Calu3 (cell line): Measurements from ENCODE around the gene NTM. TPM values are rescaled to one million over a fixed set of nuclear protein-coding genes. Genes with fewer than 3 reads are reported as not detected.

Experiments
- BruUV-seq: library from RNA; stranded (reverse); fragments of 400-500 nt; replicated peaks from 2 replicates; lab custom pipeline; 2021; lab: Mats Ljungman, UMichigan
- CTCF ChIA-PET: fragments of 300-600 bp; sonication (Branson Sonifier 250); formaldehyde crosslinking; loops from one replicate; lab custom pipeline; 2022; ENCODE audit warnings: antibody characterized with exemption; lab: Charles Lee
- DNase-seq: peaks from one replicate; pipeline ENCODE4 v3.0.0; 2022
- H3K27ac Mint-ChIP-seq: one replicate; pipeline ENCODE4 v1.8.0; 2022; ENCODE audit warnings: mixed read lengths; ENCODE audit not compliant: unreplicated experiment
- H3K27me3 Mint-ChIP-seq: one replicate; pipeline ENCODE4 v1.8.0; 2022; ENCODE audit warnings: mixed read lengths; ENCODE audit not compliant: unreplicated experiment
- H3K36me3 Mint-ChIP-seq: one replicate; pipeline ENCODE4 v1.8.0; 2022; ENCODE audit warnings: mild to moderate bottlenecking, moderate library complexity, mixed read lengths; ENCODE audit not compliant: insufficient read depth, unreplicated experiment
- H3K4me1 Mint-ChIP-seq: one replicate; pipeline ENCODE4 v1.8.0; 2022; ENCODE audit warnings: mild to moderate bottlenecking, low read depth, mixed read lengths; ENCODE audit not compliant: unreplicated experiment
- H3K4me3 Mint-ChIP-seq: one replicate; pipeline ENCODE4 v1.8.0; 2022; ENCODE audit warnings: mild to moderate bottlenecking, low read depth, moderate library complexity, mixed read lengths; ENCODE audit not compliant: unreplicated experiment
- H3K9me3 Mint-ChIP-seq: one replicate; pipeline ENCODE4 v1.8.0; 2022; ENCODE audit warnings: low read depth, mixed read lengths; ENCODE audit not compliant: unreplicated experiment
- CTCF ChIP-seq: fragments of 200-600 bp; IDR thresholded peaks from one replicate; pipeline ENCODE4 v1.8.0; 2022; ENCODE audit warnings: antibody characterized with exemption; ENCODE audit not compliant: unreplicated experiment
- intact Hi-C: fragments of 100-400 bp; cut with micrococcal nuclease; formaldehyde crosslinking; loops from one replicate; pipeline ENCODE4 v1.10.0; 2022; ENCODE audit not compliant: unreplicated experiment
- total RNA-seq: library from RNA; stranded (reverse); gene quantifications from 2 replicates; pipeline ENCODE4 v1.2.3, GENCODE V29; 2022

NTM gene
- total RNA-seq, 1 experiment from 2014 or later: not detected

GRCh38 chr11:131474947-131475346, 104.5 kb downstream of the NTM start:
- no peak overlapping the region for H3K4me3 Mint-ChIP-seq
- no peak for TF ChIP-seq CTCF
- CTCF ChIA-PET: no interaction called here
- H3K9me3 Mint-ChIP-seq: peaks cover 29% of the 10 kb centered on the region
- no peaks in the 10 kb centered on the region for H3K27me3 Mint-ChIP-seq
- no TSS peak for BruUV-seq
- H3K27ac Mint-ChIP-seq: no peak overlapping the region
- H3K4me1 Mint-ChIP-seq: no peaks in the 10 kb centered on the region
- H3K36me3 Mint-ChIP-seq: no peaks in the 10 kb centered on the region
- DNase-seq: no peak
- intact Hi-C loops: no loop called here

- Mint-ChIP-seq H3K27me3 (no peaks in the 10 kb centered on the region), H3K4me1 (no peaks in the 10 kb centered on the region), H3K27ac (no peak overlapping the region), H3K36me3 (no peaks in the 10 kb centered on the region), H3K4me3 (no peak overlapping the region), H3K9me3 (peaks cover 32% of the 10 kb centered on the region)
- CTCF ChIA-PET: no interaction called here
- intact Hi-C loops: no loop called here
- DNase-seq: no peak
- BruUV-seq: no TSS peak
- no peak for TF ChIP-seq CTCF
Observed at GRCh38 chr11:131476266-131476665, 105.9 kb downstream of the NTM start.

- intact Hi-C loops: no loop called here
- H3K4me1 Mint-ChIP-seq: no peaks in the 10 kb centered on the region
- H3K4me3 Mint-ChIP-seq: no peak overlapping the region
- BruUV-seq: no TSS peak
- no peak for TF ChIP-seq CTCF
- DNase-seq: no peak
- no peaks in the 10 kb centered on the region for H3K27me3 Mint-ChIP-seq
- peaks cover 32% of the 10 kb centered on the region for H3K9me3 Mint-ChIP-seq
- H3K36me3 Mint-ChIP-seq: no peaks in the 10 kb centered on the region
- CTCF ChIA-PET: no interaction called here
- no peak overlapping the region for H3K27ac Mint-ChIP-seq
Observed at GRCh38 chr11:131478341-131478740, 107.9 kb downstream of the NTM start.

- no peak overlapping the region for H3K4me3 Mint-ChIP-seq
- CTCF ChIA-PET: no interaction called here
- H3K27me3 Mint-ChIP-seq: no peaks in the 10 kb centered on the region
- H3K27ac Mint-ChIP-seq: no peak overlapping the region
- peaks cover 20% of the 10 kb centered on the region for H3K9me3 Mint-ChIP-seq
- DNase-seq: no peak
- BruUV-seq: no TSS peak
- no peaks in the 10 kb centered on the region for H3K36me3 Mint-ChIP-seq
- TF ChIP-seq CTCF: no peak
- H3K4me1 Mint-ChIP-seq: no peaks in the 10 kb centered on the region
- intact Hi-C loops: no loop called here
Observed at GRCh38 chr11:131481303-131481702, 110.9 kb downstream of the NTM start.
